HG03469 (cell line): Measurements from ENCODE around the gene PLAU.
"Not testable (repeated sequence)": the region's sequence is repeated elsewhere in the genome, so short reads cannot be mapped to it uniquely, and the experiment has no call there.

Experiments
- ATAC-seq: cut with Tn5 transposase; IDR thresholded peaks from one replicate; pipeline ENCODE4 v1.9.1; 2021; ENCODE audit warnings: mild to moderate bottlenecking, moderate library complexity, moderate number of reproducible peaks; ENCODE audit not compliant: unreplicated experiment

PLAU gene

DNA sequence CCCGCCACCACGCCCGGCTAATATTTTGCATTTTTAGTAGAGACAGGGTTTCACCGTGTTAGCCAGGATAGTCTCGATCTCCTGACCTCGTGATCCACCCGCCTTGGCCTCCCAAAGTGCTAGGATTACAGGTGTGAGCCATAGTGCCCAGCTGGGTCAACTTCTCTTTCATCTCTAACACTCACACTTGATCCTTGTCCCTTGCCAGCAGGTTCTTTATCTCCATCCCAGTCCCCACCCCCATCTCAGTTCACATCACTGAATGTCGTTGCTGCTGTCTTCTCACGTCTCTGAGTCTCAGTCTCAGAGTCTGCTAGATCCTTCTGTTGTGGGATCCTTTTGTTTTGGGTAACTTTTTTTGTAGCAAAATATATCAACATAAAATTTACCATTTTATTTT, 15.6 kb upstream of the PLAU start:
- ATAC-seq = not testable (repeated sequence)

DNA sequence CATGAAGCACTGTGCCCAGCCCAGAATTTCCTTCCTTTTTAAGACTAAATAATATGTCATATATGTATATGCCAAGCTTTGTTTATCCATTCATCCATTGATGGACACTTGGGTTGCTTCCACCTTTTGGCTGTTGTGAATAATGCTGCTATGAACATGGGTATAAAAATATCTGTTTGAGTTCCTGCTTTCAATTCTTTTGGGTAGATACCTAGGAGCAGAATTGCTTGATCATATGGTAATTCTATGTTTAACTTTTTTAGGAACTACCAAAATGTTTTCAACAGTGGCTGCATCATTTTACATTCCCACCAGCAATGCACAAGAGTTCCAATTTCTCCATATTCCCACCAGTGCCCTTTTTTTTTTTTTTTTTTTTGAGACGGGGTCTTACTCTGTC, 13.2 kb upstream of the PLAU start:
- ATAC-seq = no peak

DNA sequence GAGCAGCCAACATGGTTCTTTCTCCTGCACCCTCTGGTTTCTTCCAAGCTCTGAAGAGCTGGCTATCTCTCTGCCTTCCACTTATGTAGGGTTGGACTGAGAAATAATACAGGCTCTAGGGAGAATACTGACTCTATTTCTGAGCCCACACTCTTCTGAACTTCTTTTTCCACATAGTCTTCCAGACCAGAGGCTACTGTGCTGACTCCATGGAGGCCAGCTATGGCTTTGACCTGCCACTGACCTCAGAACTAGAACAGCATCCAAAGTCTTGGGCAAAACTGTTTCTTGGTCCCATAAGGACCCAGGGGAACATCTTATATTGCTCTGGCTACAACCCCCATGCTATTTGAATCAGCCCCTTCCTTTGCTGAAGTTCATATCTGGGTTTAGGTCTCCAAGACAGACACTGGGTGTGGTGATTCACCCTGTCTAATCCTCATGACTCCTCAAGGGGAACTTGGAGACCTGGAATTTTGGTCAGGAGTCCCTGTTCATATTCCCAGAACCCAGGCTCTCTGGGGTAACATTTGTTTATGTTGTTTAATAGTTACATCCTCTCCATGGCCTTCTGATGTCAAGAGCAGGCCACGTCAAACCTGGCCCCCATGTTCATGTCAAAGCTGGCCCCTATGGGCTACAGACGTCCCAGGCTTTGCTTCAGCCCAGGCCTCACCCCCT, 12.1 kb upstream of the PLAU start:
- ATAC-seq = no peak

DNA sequence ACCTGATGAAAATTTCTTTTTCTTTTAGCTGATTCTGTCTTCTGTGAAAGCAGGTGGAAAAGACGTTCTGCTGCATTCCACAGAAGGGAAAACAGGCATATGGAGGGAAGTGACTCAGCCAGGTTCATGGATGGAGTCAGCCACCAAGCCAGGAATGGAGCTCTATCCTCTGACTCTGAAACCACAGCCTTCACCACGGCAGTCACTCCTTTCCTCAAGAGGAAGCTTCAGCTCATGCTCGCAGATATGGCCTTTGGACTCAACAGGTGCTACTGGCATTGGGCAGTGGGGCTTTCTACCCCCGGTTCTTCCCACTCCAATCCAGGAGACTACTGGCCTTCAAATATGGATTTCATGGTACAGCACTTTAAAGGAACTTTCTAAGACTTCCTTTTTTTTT, 11.5 kb upstream of the PLAU start:
- ATAC-seq = no peak

DNA sequence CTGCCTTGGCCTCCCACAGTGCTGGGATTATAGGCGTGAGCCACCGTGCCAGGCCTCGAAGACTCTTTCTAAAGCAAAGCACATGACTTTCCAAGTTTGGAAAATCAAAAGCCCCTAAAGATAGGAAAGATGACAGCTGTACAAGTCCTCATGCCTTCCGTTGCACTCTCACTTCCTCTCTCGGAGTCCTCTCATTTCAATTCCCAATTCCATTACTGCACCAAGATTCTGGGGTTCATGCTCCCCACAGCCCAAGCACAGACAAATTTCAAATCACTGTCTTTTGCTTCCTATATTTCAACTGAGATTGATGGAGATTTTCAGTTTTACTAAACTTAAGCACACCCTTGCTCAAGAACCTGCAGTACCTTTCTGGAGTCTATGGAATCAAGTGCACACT, 10.9 kb upstream of the PLAU start:
- no peak for ATAC-seq

DNA sequence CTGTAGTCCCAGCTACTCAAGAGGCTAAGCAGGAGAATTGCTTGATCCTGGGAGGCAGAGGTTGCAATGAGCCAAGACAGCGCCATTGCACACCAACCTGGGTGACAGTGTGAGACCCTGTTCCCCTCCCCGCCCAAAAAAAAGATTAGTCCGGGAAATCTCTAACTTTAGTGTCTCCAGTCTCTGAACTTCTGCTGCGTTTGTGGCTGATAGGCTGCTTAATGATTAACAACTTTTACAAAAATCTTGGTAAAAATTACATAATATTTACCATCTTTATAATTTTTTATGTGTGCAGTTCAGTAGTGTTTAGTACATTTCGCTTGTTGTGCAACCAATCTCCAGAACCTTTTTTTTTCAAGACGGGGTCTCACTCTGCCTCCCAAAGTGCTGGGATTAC, 9.7 kb upstream of the PLAU start:
- no peak for ATAC-seq

DNA sequence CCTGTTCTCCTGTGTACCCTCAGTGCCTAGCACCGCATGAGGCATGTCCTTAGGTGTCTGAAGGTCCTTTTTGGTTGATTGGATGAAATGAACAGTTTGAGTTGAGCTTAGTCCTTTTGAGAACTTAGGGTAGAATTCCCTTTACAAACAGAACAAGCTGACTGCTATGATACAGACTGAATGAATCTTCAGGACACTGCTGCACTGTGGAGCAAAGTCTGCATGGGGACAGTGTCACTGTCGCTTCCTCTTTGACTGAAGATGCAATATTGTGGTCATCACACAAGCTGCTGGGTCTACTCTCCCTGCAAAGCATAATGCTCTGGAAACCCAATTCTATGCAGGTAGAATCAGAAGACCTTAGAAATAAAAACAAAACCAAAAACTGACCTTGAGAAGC, 8.6 kb upstream of the PLAU start:
- no peak for ATAC-seq

DNA sequence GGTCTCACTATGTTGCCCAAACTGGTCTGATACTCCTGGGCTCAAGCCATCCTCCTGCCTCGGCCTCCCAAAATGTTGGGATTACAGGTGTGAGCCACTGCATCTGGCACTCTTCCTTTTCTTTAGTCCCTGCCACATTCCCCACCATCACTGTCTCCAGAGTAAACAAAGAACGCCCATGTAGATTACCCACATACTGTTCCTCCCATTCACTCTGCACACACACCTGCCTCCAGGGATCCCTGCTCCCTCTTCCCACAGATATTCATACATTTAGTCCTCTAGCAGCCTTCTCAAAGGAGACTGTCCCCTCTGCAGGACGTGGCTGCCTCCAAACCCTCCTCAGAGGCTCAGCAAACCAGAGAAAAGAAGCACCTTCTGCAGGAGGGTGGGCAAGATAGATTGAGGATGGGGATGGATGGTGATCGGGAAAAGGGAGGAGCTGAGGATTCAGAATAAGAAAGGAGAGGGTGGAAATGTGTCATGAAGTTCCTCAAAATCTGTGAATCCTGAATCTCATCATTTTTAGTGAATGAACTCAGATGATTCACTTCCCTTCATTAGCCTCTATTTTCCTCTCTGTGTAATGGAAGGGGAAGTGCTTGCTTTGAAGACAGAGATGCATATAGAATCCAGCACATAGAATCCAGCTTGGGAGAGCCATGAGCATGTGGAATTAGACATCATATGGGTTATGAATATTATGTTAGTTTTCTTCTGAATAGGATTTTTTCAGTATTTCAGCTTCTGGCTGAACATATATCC, 5.5 kb upstream of the PLAU start:
- ATAC-seq = no peak

DNA sequence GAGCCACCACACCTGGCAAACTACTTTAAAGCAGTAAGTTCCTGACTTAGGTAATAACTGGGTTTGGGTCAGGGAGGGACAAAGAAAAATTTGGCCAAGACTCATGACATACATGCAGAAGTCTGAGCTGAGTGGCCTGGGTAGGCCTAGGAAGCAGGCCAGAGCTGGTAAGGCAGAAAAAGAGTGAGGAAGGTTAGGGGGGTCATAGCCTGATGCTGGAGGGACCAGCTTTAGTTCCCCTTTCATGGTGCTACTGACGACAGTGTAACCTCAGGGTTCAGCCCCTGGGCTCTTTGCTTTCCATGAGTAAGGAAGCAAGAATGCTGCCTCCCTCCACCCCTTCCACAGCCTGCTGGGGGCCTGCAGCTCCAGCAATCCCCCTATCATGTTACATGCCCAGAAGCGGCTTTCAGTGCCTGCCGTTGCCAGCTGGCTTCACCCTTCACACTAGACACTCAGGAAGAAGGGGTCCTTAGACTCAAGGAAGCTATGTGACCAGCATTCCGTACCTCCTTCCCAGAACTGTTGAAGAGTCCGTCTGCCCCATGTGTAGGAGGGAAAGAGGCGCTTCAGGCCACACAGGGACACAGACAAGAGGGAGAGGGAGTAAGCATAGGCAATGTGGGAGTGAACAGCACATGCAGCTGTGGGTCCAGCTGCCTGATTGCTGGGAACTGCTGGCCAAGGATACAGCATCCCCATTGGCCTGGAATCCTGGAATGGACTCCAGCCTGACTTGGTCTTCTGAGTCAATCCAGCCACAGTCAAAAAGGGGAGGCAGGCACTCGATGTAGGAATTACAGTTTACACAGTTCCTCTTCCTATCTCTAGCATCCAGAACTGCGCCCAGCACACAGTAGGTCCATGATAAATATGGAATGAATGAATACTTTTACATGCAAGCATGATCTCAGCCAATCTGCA, 4.1 kb upstream of the PLAU start:
- ATAC-seq = no peak

DNA sequence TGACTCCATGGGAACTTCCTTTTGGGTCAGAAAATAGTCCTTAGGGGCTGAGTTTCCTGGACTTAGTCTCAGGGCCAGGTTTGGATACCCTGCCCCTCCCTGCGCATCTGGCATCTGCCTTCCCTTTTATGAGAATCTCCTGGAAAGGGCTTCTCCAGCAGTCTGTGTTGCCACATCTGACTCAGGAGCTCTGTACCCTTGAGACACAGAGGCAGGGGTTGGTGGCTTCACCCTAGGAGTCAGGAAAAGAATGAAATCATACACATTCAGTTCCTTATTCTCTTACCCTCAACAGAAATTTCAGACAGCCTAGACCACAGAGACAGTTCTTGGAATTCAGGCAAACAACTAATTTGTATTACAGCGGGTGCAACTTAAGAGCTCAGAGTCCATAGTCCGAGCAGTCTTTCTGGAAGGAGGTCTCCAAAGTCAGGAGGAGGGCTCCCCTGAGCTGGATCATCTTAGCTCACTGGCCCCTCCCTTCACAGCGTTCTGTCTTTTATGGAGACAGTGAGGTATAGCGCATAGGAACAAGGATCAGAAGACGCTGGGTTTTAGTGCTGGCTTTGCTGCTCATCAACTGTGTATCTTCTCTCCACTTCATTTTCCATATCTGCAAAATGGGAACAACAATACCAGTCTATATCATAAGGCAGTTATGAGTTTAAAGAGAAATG, 3.0 kb upstream of the PLAU start:
- ATAC-seq = no peak

DNA sequence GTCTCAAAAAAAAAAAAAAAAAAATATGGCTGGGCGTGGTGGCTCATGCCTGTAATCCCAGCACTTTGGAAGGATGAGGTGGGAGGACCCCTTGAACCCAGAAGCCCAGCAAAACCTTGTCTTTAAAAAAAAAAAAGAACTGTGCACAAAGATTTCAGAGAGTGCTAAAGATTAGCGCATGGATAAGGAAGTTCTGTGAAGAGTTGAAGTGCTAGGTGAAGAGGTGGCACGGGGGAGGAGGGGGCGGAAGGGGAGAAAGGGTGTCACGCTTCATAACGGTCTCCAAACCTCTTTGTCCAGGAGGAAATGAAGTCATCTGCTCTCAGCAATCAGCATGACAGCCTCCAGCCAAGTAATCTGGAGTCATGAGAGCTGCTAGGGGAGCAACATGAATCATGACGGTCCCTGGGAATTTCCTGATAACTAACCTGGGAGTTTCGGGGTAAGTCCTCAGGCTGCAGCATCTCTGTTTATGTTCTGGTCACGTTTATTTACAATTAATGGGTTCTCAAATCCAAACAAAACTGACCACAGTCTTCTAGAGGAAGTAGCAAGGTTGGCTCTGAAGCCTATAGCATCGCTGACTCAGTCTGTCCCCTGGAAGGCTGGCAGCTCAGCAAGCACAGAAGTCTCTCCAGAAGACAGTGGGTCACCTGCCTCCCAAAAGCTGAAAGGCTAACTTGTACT, 1.9 kb upstream of the PLAU start:
- no peak for ATAC-seq

DNA sequence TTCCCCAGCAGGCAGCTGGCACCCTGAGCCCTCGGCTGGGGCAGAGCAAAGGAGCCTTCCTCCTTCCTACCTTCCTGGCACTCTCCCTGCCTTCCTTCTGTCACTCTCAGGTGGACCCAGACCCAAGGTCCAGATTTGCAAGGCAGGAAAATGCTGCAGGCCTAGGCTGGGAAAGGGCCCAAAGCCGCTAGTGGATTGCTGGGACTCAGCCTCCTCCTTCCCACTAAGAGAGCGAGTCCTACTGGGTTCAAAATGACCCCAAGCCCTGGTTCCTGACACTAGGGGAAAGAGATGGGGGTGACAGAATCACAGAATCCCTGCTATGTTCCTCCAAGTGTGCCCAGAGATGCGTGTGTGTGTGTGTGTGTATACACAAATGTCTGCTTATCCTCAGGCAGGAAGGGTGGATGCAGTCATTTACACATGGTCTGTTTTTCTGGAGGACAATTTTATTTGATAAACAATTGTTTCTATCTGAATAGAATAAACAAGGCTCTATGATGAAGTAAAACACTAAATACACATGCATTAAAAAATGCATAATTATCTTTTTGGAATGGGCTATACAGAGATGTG, 1.3 kb upstream of the PLAU start:
- no peak for ATAC-seq

DNA sequence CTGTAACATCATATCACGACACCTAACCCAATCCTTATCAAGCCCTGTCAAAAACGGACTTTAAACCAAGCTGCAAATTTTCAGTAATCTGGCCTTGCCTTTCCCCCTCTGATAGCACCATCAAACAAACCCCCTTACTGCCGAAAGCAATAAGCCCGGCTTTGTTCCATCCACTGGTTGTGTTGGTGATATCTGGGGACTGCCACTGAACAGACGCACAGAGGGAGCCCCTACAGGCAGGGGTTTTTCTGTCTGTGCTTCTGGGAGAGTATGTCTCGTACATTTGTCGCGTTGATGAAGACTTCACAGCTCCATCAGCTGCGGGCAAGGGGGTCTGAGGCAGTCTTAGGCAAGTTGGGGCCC, 550 bp upstream of the PLAU start:
- no peak for ATAC-seq

DNA sequence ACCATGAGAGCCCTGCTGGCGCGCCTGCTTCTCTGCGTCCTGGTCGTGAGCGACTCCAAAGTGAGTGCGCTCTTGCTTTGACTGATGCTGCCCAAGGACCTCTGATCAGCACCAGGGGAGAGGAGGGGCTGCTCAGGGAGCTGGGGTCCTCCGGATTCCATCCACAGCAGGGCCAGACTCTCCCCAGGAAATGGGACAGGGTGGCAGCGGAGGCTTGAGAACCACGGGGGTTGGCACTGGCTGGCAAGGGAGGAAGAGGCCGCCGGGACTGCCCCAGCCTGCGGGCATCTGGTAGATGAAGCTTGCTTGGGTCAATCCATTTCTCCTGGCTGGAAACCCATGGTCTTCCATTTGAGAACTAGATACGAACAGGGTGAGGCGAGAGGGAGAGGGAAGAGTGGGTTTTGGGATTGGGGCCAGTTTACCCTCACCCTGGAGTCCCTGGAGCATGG, 647 bp downstream of the PLAU start:
- ATAC-seq = no peak

DNA sequence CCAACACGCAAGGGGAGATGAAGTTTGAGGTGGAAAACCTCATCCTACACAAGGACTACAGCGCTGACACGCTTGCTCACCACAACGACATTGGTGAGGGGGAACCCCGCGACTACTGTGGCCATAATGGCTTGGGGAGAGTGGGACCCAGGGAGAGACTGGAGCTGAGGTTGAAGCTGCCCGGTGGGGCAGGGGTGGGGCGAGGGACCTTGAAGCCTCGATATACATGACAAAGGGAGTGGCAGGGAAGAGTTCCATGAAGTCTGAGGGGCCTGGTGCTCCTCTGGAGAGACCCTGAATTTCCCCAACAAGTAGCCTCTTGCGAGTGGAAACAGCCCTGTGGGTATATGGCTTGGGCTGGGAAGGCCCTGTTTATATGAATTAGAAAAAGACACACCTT, 3.1 kb downstream of the PLAU start:
- ATAC-seq = no peak

DNA sequence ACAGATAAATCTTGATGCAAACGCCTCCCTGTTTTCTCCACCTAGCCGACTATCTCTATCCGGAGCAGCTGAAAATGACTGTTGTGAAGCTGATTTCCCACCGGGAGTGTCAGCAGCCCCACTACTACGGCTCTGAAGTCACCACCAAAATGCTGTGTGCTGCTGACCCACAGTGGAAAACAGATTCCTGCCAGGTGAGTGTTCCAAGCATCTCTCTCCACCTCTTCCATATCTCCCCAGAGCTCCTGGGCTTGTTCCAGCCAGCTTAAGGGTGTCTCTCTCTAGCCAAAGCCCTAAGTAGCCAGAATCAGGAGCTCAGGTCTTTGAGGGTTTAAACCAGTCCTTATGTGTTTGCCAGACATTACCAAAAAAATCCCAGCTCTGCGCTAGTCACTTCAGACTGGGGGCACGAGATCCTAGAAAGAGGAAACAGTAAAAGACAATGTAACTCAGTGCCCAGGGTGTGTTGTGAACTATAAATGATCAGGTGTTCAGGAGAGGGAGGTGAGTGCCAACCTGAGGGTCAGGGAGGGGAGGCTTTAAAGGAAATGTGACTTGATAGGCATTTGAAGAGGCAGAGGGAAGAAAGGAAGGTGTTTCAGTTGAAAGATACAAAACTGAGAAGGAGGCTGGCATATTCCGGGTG, 4.4 kb downstream of the PLAU start:
- ATAC-seq = no peak

DNA sequence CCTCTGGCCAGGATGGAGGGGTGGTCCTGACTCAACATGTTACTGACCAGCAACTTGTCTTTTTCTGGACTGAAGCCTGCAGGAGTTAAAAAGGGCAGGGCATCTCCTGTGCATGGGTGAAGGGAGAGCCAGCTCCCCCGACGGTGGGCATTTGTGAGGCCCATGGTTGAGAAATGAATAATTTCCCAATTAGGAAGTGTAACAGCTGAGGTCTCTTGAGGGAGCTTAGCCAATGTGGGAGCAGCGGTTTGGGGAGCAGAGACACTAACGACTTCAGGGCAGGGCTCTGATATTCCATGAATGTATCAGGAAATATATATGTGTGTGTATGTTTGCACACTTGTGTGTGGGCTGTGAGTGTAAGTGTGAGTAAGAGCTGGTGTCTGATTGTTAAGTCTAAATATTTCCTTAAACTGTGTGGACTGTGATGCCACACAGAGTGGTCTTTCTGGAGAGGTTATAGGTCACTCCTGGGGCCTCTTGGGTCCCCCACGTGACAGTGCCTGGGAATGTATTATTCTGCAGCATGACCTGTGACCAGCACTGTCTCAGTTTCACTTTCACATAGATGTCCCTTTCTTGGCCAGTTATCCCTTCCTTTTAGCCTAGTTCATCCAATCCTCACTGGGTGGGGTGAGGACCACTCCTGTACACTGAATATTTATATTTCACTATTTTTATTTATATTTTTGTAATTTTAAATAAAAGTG, 6.0 kb downstream of the PLAU start:
- ATAC-seq = no peak

DNA sequence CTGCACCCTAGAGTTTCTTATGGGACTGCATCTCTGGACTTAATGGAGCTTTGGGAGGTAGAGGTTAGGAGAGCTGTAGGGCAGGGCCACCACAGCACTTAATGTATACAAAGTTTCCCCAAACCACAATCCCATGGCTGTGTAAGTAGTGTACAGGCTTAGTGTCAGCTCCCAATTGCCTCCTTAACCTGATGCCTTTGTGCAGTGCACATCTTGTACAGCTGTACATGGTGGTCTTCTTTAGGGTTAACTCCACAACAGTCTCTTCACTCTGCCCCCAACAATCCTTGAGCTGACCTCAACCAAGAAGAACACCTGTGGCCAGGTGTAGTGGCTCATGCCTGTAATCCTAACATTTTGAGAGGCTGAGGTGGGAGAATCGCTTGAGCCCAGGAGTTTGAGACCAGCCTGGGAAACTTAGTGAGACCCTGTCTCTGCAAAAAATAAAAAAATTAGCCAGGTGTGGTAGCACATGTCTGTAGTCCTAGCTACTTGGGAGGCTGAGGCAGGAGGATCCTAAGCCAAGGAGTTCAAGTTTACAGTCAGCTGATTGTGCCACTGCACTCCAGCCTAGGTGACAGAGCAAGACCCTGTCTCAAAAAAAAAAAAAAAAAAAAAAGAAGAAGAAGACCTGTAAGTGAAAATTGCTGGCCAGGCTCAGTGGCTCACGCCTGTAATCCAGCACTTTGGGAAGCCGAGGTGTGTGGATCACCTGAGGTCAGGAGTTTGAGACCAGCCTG, 6.8 kb downstream of the PLAU start:
- no peak for ATAC-seq
